Naive thymus-derived CD4-positive, alpha-beta T cell (primary cell): ENCODE data around the gene PPP4R2. TPM values are rescaled to one million over a fixed set of nuclear protein-coding genes. Genes with fewer than 3 reads are reported as not detected.

Source experiments
- ATAC-seq: fragments of 150-1000 bp; cut with Tn5 transposase; 2 replicates; pipeline ENCODE4 v1.10.0; 2021; ENCODE audit warnings: mild to moderate bottlenecking, moderate library complexity
- CTCF ChIA-PET: fragments of 350-600 bp; sonication (Branson Sonifier 250); formaldehyde crosslinking; loops from one replicate; lab custom pipeline; 2021; ENCODE audit warnings: antibody characterized with exemption; lab: Charles Lee
- POLR2A ChIA-PET: fragments of 350-600 bp; sonication (Branson Sonifier 250); formaldehyde crosslinking; loops from one replicate; lab custom pipeline; 2021; ENCODE audit warnings: antibody characterized with exemption, inconsistent platforms; lab: Charles Lee
- DNase-seq, 9 donors: peaks; one replicate each; pipeline versions ENCODE4 v3.0.0 to v3.0.0-alpha.2; 2020 to 2022; ENCODE audit warnings: mixed read lengths in 1 of 9
- H3K27ac ChIP-seq: one replicate; pipeline ENCODE4 v1.7.0; 2013; ENCODE audit warnings: mild to moderate bottlenecking, low read depth, low read length, moderate library complexity
- H3K27me3 ChIP-seq, 2 donors: one replicate each; pipeline ENCODE4 v1.7.0; 2013; ENCODE audit warnings: low read length in 2 of 2, mild to moderate bottlenecking in 2 of 2, moderate library complexity in 2 of 2; ENCODE audit not compliant: control insufficient read depth in 2 of 2, insufficient read depth in 2 of 2
- H3K36me3 ChIP-seq, 3 experiments: 1 replicate in 2 of 3; 2 replicates in 1 of 3; pipeline ENCODE4 v1.7.0; 2013; ENCODE audit warnings: low read length in 3 of 3, mild to moderate bottlenecking in 3 of 3, moderate library complexity in 1 of 3; ENCODE audit not compliant: insufficient read depth in 3 of 3, control insufficient read depth in 2 of 3
- H3K4me1 ChIP-seq, 2 donors: one replicate each; pipeline ENCODE4 v1.7.0; 2013; ENCODE audit warnings: low read length in 2 of 2, mild to moderate bottlenecking in 2 of 2, moderate library complexity in 1 of 2; ENCODE audit not compliant: control insufficient read depth in 2 of 2, insufficient read depth in 2 of 2
- H3K4me3 ChIP-seq: 2 replicates; pipeline ENCODE4 v1.7.0; 2013; ENCODE audit warnings: mild to moderate bottlenecking, low read length
- H3K9me3 ChIP-seq, 3 experiments: 1 replicate in 2 of 3; 2 replicates in 1 of 3; pipeline ENCODE4 v1.7.0; 2013; ENCODE audit warnings: low read length in 3 of 3; ENCODE audit not compliant: control insufficient read depth in 2 of 3
- H3K27ac Mint-ChIP-seq, 9 donors: one replicate each; pipeline ENCODE4 v1.8.0; 2020 to 2022; ENCODE audit warnings: mixed read lengths in 9 of 9, mild to moderate bottlenecking in 8 of 9, moderate library complexity in 5 of 9, inconsistent platforms in 2 of 9
- H3K27me3 Mint-ChIP-seq, 5 donors: one replicate each; pipeline ENCODE4 v1.8.0; 2021 to 2022; ENCODE audit warnings: mixed read lengths in 5 of 5, mild to moderate bottlenecking in 1 of 5
- H3K36me3 Mint-ChIP-seq, 5 donors: one replicate each; pipeline ENCODE4 v1.8.0; 2020 to 2022; ENCODE audit warnings: mixed read lengths in 5 of 5, mild to moderate bottlenecking in 3 of 5, inconsistent platforms in 1 of 5
- H3K4me1 Mint-ChIP-seq, 7 donors: one replicate each; pipeline ENCODE4 v1.8.0; 2020 to 2022; ENCODE audit warnings: mixed read lengths in 7 of 7, mild to moderate bottlenecking in 3 of 7, inconsistent platforms in 1 of 7
- H3K4me3 Mint-ChIP-seq, 10 donors: one replicate each; pipeline ENCODE4 v1.8.0; 2020 to 2022; ENCODE audit warnings: mild to moderate bottlenecking in 10 of 10, mixed read lengths in 10 of 10, moderate library complexity in 6 of 10, inconsistent platforms in 2 of 10
- H3K9me3 Mint-ChIP-seq, 11 donors: one replicate each; pipeline ENCODE4 v1.8.0; 2020 to 2022; ENCODE audit warnings: mixed read lengths in 11 of 11, mild to moderate bottlenecking in 4 of 11, inconsistent platforms in 1 of 11, moderate library complexity in 1 of 11
- intact Hi-C, 2 donors: fragments of 100-400 bp; cut with micrococcal nuclease; formaldehyde crosslinking; loops; one replicate each; pipeline ENCODE4 v1.15.1; 2023
- polyA plus RNA-seq, 2 donors: library from polyadenylated mRNA; unstranded; fragments of 300-500 nt; fragmentation: Illumina TruSeq; gene quantifications; one replicate each; pipeline ENCODE4 v1.2.3, GENCODE V29; 2021
- total RNA-seq, 6 experiments: library from RNA in 5 of 6; stranded (reverse) in 5 of 6; gene quantifications; 1 replicate in 5 of 6; 2 replicates in 1 of 6; pipeline ENCODE4 v1.2.3 and lab custom pipeline; 2021 to 2026

Gene PPP4R2
- total and polyA plus RNA-seq, 7 experiments from 2014 or later = 35.0 to 87.0 (median 61.0) TPM

- Histone ChIP-seq H3K4me3 (no peak overlapping the region), H3K4me1 (no peaks in the 10 kb centered on the region), H3K27me3 (no peaks in the 10 kb centered on the region), H3K27ac (no peak overlapping the region), H3K9me3 (no peaks in the 10 kb centered on the region), H3K36me3 (no peaks in the 10 kb centered on the region)
- Mint-ChIP-seq H3K36me3 (no peaks in the 10 kb centered on the region), H3K27me3 (peaks cover 0 to 14% (median 0%) of the 10 kb centered on the region in 5 donors), H3K4me1 (peaks cover 0 to 5% (median 0%) of the 10 kb centered on the region in 7 donors), H3K4me3 (no peak overlapping the region), H3K9me3 (no peaks in the 10 kb centered on the region), H3K27ac (no peak overlapping the region)
- DNase-seq = no peak
- CTCF ChIA-PET = no interaction called here
- ATAC-seq = no peak
- POLR2A ChIA-PET = interaction anchor here (0.5 kb wide), 1 partner anchor 31 kb away, joined by 4 read pairs; no protein-coding TSS in a partner anchor
- intact Hi-C loops = no loop called here
Observed at GRCh38 chr3:72973786-72974185, 22.8 kb upstream of the PPP4R2 start.

GRCh38 chr3:72974956-72975355, 21.7 kb upstream of the PPP4R2 start:
- Mint-ChIP-seq H3K27me3 (peaks cover 0 to 16% (median 0%) of the 10 kb centered on the region in 5 donors), H3K36me3 (no peaks in the 10 kb centered on the region), H3K27ac (no peak overlapping the region), H3K9me3 (no peaks in the 10 kb centered on the region), H3K4me3 (no peak overlapping the region), H3K4me1 (peaks cover 0 to 5% (median 0%) of the 10 kb centered on the region in 7 donors)
- ATAC-seq (no peak), DNase-seq (no peak)
- intact Hi-C loops = no loop called here
- no peak overlapping the region for H3K4me3 ChIP-seq
- no peaks in the 10 kb centered on the region for H3K27me3 ChIP-seq
- POLR2A ChIA-PET = interaction anchor here (1.0 kb wide), 1 partner anchor 21 kb away, joined by 3 read pairs; no protein-coding TSS in a partner anchor
- no peak overlapping the region for H3K27ac ChIP-seq
- H3K4me1 ChIP-seq = no peaks in the 10 kb centered on the region
- no peaks in the 10 kb centered on the region for H3K36me3 ChIP-seq
- H3K9me3 ChIP-seq = no peaks in the 10 kb centered on the region
- CTCF ChIA-PET = no interaction called here

- ChIA-PET POLR2A (no interaction called here), CTCF (no interaction called here)
- Mint-ChIP-seq H3K27me3 (peaks cover 0 to 17% (median 0%) of the 10 kb centered on the region in 5 donors), H3K9me3 (no peaks in the 10 kb centered on the region), H3K4me3 (no peak overlapping the region), H3K27ac (no peak overlapping the region), H3K4me1 (peaks cover 0 to 5% (median 0%) of the 10 kb centered on the region in 7 donors), H3K36me3 (no peaks in the 10 kb centered on the region)
- no peaks in the 10 kb centered on the region for H3K9me3 ChIP-seq
- ATAC-seq = no peak
- no peak for DNase-seq
- no peak overlapping the region for H3K27ac ChIP-seq
- no peak overlapping the region for H3K4me3 ChIP-seq
- intact Hi-C loops = no loop called here
- no peaks in the 10 kb centered on the region for H3K27me3 ChIP-seq
- H3K4me1 ChIP-seq = no peaks in the 10 kb centered on the region
- H3K36me3 ChIP-seq = no peaks in the 10 kb centered on the region
Observed at GRCh38 chr3:72976281-72976741, 20.3 kb upstream of the PPP4R2 start.

GRCh38 chr3:72977060-72977808, 19.4 kb upstream of the PPP4R2 start:
- peaks cover 0 to 5% (median 0%) of the 10 kb centered on the region in 7 donors for H3K4me1 Mint-ChIP-seq
- H3K27ac Mint-ChIP-seq = peak overlapping the region in 2 of 9 donors; percentile 36 to 54
- intact Hi-C loops = no loop called here
- H3K27me3 Mint-ChIP-seq = peaks cover 0 to 17% (median 2%) of the 10 kb centered on the region in 5 donors
- no peaks in the 10 kb centered on the region for H3K27me3 ChIP-seq
- ChIA-PET CTCF (no interaction called here), POLR2A (no interaction called here)
- H3K36me3 Mint-ChIP-seq = no peaks in the 10 kb centered on the region
- ATAC-seq = peak; percentile 50
- H3K4me3 ChIP-seq = no peak overlapping the region
- no peak overlapping the region for H3K27ac ChIP-seq
- no peaks in the 10 kb centered on the region for H3K4me1 ChIP-seq
- no peak overlapping the region for H3K4me3 Mint-ChIP-seq
- no peak for DNase-seq
- no peaks in the 10 kb centered on the region for H3K9me3 ChIP-seq
- H3K36me3 ChIP-seq = no peaks in the 10 kb centered on the region
- no peaks in the 10 kb centered on the region for H3K9me3 Mint-ChIP-seq

GRCh38 chr3:72982609-72983366, 13.8 kb upstream of the PPP4R2 start:
- Histone ChIP-seq H3K27ac (no peak overlapping the region), H3K4me1 (no peaks in the 10 kb centered on the region), H3K36me3 (no peaks in the 10 kb centered on the region), H3K27me3 (no peaks in the 10 kb centered on the region), H3K9me3 (peaks cover 0 to 6% (median 0%) of the 10 kb centered on the region in 3 experiments), H3K4me3 (no peak overlapping the region)
- peaks cover 9 to 18% (median 14%) of the 10 kb centered on the region in 5 donors for H3K27me3 Mint-ChIP-seq
- H3K27ac Mint-ChIP-seq = no peak overlapping the region
- peaks cover 0 to 13% (median 9%) of the 10 kb centered on the region in 11 donors for H3K9me3 Mint-ChIP-seq
- POLR2A ChIA-PET = interaction anchor here (0.6 kb wide), 1 partner anchor 28 kb away, joined by 4 read pairs; no protein-coding TSS in a partner anchor
- no peak overlapping the region for H3K4me3 Mint-ChIP-seq
- peak; percentile 36 for ATAC-seq
- CTCF ChIA-PET = no interaction called here
- peaks cover 0 to 3% (median 0%) of the 10 kb centered on the region in 7 donors for H3K4me1 Mint-ChIP-seq
- intact Hi-C loops = no loop called here
- no peak for DNase-seq
- H3K36me3 Mint-ChIP-seq = peaks cover 0 to 3% (median 0%) of the 10 kb centered on the region in 5 donors

GRCh38 chr3:72985576-72985975, 11.0 kb upstream of the PPP4R2 start:
- H3K36me3 Mint-ChIP-seq = peaks cover 0 to 3% (median 0%) of the 10 kb centered on the region in 5 donors
- H3K27me3 Mint-ChIP-seq = peaks cover 8 to 16% (median 9%) of the 10 kb centered on the region in 5 donors
- intact Hi-C loops = no loop called here
- POLR2A ChIA-PET = interaction anchor here (1.3 kb wide), 1 partner anchor 9 kb away, joined by 3 read pairs; no protein-coding TSS in a partner anchor
- no peak overlapping the region for H3K27ac Mint-ChIP-seq
- ATAC-seq (no peak), DNase-seq (no peak)
- H3K9me3 ChIP-seq = peaks cover 0 to 6% (median 0%) of the 10 kb centered on the region in 3 experiments
- H3K4me3 Mint-ChIP-seq = no peak overlapping the region
- CTCF ChIA-PET = no interaction called here
- H3K9me3 Mint-ChIP-seq = peaks cover 0 to 13% (median 10%) of the 10 kb centered on the region in 11 donors
- H3K36me3 ChIP-seq = no peaks in the 10 kb centered on the region
- no peaks in the 10 kb centered on the region for H3K27me3 ChIP-seq
- no peak overlapping the region for H3K4me3 ChIP-seq
- no peaks in the 10 kb centered on the region for H3K4me1 ChIP-seq
- H3K27ac ChIP-seq = no peak overlapping the region
- H3K4me1 Mint-ChIP-seq = peaks cover 0 to 3% (median 0%) of the 10 kb centered on the region in 7 donors
